Uterus (tissue), 4 donors: ENCODE data around the gene SELENOK. TPM values are rescaled to one million over a fixed set of nuclear protein-coding genes. Genes with fewer than 3 reads are reported as not detected.

ENCODE experiments used
- DNase-seq, 2 donors: peaks; one replicate each; pipeline ENCODE4 v3.0.0-alpha.2; 2019 to 2020
- H3K27ac ChIP-seq, 2 donors: fragments of 200-600 bp; sonication (generic); 1 replicate in 1 of 2; 2 replicates in 1 of 2; pipeline ENCODE4 v1.5.1; 2016 to 2018
- H3K27me3 ChIP-seq, 2 donors: fragments of 200-600 bp; sonication (generic); one replicate each; pipeline ENCODE4 v1.5.1; 2018 to 2019; ENCODE audit warnings: control low read depth in 1 of 2
- H3K36me3 ChIP-seq, 2 donors: fragments of 200-600 bp; sonication (generic); one replicate each; pipeline ENCODE4 v1.5.1; 2019; ENCODE audit warnings: control low read depth in 1 of 2
- H3K4me1 ChIP-seq, 2 donors: fragments of 200-600 bp; sonication (generic); one replicate each; pipeline ENCODE4 v1.5.1; 2018 to 2019; ENCODE audit warnings: control low read depth in 1 of 2
- H3K4me3 ChIP-seq, 2 donors: fragments of 200-600 bp; sonication (generic); 1 replicate in 1 of 2; 2 replicates in 1 of 2; pipeline ENCODE4 v1.5.1; 2018 to 2019; ENCODE audit warnings: mild to moderate bottlenecking in 1 of 2
- H3K9me3 ChIP-seq, 2 donors: fragments of 200-600 bp; sonication (generic); one replicate each; pipeline ENCODE4 v1.5.1; 2019; ENCODE audit warnings: control low read depth in 1 of 2
- CTCF ChIP-seq, 4 experiments: fragments of 200-600 bp in 2 of 4; fragments of 450-650 bp in 2 of 4; sonication (generic) in 2 of 4; IDR thresholded peaks; one replicate each; pipeline ENCODE4 v1.5.1; 2016 to 2019; ENCODE audit warnings: antibody characterized with exemption in 4 of 4, mild to moderate bottlenecking in 2 of 4, moderate library complexity in 1 of 4
- POLR2A ChIP-seq, 2 donors: fragments of 450-650 bp; IDR thresholded peaks; one replicate each; pipeline ENCODE4 v1.6.1; 2016; ENCODE audit warnings: antibody characterized with exemption in 2 of 2, mild to moderate bottlenecking in 1 of 2, moderate library complexity in 1 of 2
- intact Hi-C: fragments of 100-400 bp; cut with DNase I; formaldehyde crosslinking; loops from one replicate; pipeline ENCODE4 v1.15.1; 2023; ENCODE audit warnings: low total_unique reads
- total RNA-seq, 4 donors: library from RNA; depleted of rRNA in 3 of 4; stranded (reverse); fragments of >200 nt in 3 of 4; gene quantifications; one replicate each; pipeline versions ENCODE4 v1.1.0 to v1.2.4, GENCODE V29; 2014 to 2023
- donor health status: DM: yes; HTN: yes; CAD: no.

The SELENOK gene
- 100 to 1,000 TPM in 1 of 4 donors, 10 to 100 TPM in 3; 15.3 to 132 (median 54.0) TPM for total RNA-seq

GRCh38 chr3:53891497-53892285 is at the start of gene SELENOK:
Gene SELENOK, minus strand, starts transcription at chr3:53891859.
- TF ChIP-seq POLR2A (IDR thresholded peaks at IDR 0.05) (peak; percentile 93 to 95), CTCF (IDR thresholded peaks at IDR 0.05) (peak in 1 of 4 experiments; percentile 26)
- H3K27me3 ChIP-seq, result no peaks in the 10 kb centered on the region
- H3K4me3 ChIP-seq, result peak within 1 kb of the TSS; percentile 95 to 100
- H3K36me3 ChIP-seq, result no peaks in the 10 kb centered on the region
- H3K9me3 ChIP-seq, result no peaks in the 10 kb centered on the region
- intact Hi-C loops, result no loop called here
- H3K27ac ChIP-seq, result peak within 1 kb of the TSS; percentile 91 to 94
- peak; percentile 98 to 99 for DNase-seq
- peaks cover 0 to 8% of the 10 kb centered on the region in 2 donors for H3K4me1 ChIP-seq

GRCh38 chr3:53941184-53941583 is 49.5 kb upstream of the SELENOK start:
- intact Hi-C loops, result no loop called here
- no peak for DNase-seq
- no peaks in the 10 kb centered on the region for H3K27me3 ChIP-seq
- H3K4me1 ChIP-seq, result no peaks in the 10 kb centered on the region
- H3K36me3 ChIP-seq, result no peaks in the 10 kb centered on the region
- no peaks in the 10 kb centered on the region for H3K9me3 ChIP-seq
- TF ChIP-seq CTCF (IDR thresholded peaks at IDR 0.05), result no peak
- no peak for TF ChIP-seq POLR2A (IDR thresholded peaks at IDR 0.05)
- no peak overlapping the region for H3K4me3 ChIP-seq
- H3K27ac ChIP-seq, result no peak overlapping the region

DNA sequence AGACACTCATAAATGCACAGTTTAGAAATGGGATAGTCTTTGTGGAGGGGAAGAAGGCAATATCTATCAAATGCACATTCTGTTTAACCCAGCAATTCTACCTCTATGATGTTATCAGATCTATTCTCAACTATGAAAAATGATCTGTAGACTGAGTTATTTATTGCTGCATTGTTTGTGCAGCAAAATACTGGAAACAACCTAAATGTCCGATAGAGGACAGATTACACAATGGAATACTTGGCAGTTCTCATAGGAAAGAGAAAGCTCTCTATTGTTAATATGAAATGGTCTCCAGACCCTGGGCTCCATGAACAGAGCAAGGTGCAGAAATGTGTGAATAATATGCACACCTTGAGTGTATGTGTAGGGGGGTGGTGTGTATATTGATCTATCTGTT is 49.0 kb upstream of the SELENOK start:
- intact Hi-C loops, result no loop called here
- no peaks in the 10 kb centered on the region for H3K36me3 ChIP-seq
- no peak for TF ChIP-seq POLR2A (IDR thresholded peaks at IDR 0.05)
- TF ChIP-seq CTCF (IDR thresholded peaks at IDR 0.05), result no peak
- no peaks in the 10 kb centered on the region for H3K9me3 ChIP-seq
- H3K4me1 ChIP-seq, result no peaks in the 10 kb centered on the region
- H3K4me3 ChIP-seq, result no peak overlapping the region
- no peak overlapping the region for H3K27ac ChIP-seq
- no peak for DNase-seq
- no peaks in the 10 kb centered on the region for H3K27me3 ChIP-seq

DNA sequence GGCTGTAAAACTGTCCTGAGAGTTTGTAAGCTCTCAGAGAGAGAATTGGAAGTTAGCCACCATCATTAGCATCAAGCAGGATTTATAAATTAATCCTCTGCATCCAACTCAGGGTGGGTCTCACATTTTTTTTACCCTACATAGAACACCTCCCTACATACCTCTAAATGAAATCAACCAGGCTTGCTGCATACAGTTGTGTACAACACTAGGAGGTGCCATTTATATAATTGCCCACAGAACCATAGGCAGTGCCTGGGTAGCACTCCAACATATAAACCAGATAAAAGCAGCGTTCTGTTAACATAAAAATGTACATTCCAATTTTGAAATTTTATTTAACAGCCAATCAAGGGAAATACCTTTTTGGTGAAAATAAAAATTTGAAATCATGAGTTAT is 48.2 kb upstream of the SELENOK start:
- Histone ChIP-seq H3K36me3 (no peaks in the 10 kb centered on the region), H3K4me1 (no peaks in the 10 kb centered on the region), H3K4me3 (no peak overlapping the region), H3K27ac (no peak overlapping the region), H3K27me3 (no peaks in the 10 kb centered on the region), H3K9me3 (no peaks in the 10 kb centered on the region)
- no peak for DNase-seq
- no peak for TF ChIP-seq POLR2A (IDR thresholded peaks at IDR 0.05)
- no peak for TF ChIP-seq CTCF (IDR thresholded peaks at IDR 0.05)
- intact Hi-C loops, result no loop called here

DNA sequence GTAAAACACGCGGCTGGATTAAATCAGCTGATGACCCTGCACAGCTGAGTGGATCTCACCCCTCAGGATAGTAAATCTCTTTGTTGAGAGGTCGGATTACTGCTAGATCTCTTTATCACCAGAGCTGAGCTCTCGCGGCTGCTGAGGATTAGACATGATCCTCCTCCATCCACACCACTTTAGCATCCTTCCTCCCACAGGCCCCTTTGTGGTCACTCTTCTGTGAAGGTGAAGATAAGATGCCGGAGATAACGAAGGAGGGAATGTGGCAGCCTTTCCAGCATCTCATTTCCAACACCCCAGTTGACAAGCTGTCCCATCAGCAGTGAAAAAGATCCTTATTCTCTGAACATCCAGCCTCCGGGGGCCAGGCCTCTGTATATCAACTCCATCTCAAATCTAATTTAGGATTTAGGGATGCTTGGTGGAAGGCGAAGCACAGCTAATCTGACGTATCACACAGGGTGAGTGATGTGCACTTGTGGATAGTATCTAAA is 47.5 kb upstream of the SELENOK start:
- no peak for TF ChIP-seq CTCF (IDR thresholded peaks at IDR 0.05)
- TF ChIP-seq POLR2A (IDR thresholded peaks at IDR 0.05), result no peak
- H3K27me3 ChIP-seq, result no peaks in the 10 kb centered on the region
- H3K27ac ChIP-seq, result no peak overlapping the region
- H3K9me3 ChIP-seq, result no peaks in the 10 kb centered on the region
- no peak for DNase-seq
- intact Hi-C loops, result no loop called here
- no peaks in the 10 kb centered on the region for H3K4me1 ChIP-seq
- no peak overlapping the region for H3K4me3 ChIP-seq
- H3K36me3 ChIP-seq, result no peaks in the 10 kb centered on the region
